ENCODE data around the gene BANF1. TPM values are rescaled to one million over a fixed set of nuclear protein-coding genes. Genes with fewer than 3 reads are reported as not detected.

BANF1 gene
- total and polyA plus RNA-seq, 2 donors (not counting 1 experiment from before 2014, with no cell fraction given) = 74.3 to 99.3 TPM

GRCh38 chr11:66015454-66015881 lies 13.2 kb downstream of the BANF1 start:
- 97% methylated on average over 6 of the region's 7 CpGs for WGBS (ENCODE audit: insufficient coverage)
- Mint-ChIP-seq H3K27ac (no peak overlapping the region), H3K4me3 (no peak overlapping the region), H3K27me3 (peaks cover 4% of the 10 kb centered on the region), H3K4me1 (peaks cover 2% of the 10 kb centered on the region), H3K9me3 (ENCODE audit: insufficient read depth) (no peaks in the 10 kb centered on the region)
- Histone ChIP-seq H3K4me3 (ENCODE audit: control extremely low read depth in 1 of 5, extremely low read depth in 1 of 5, insufficient read depth in 1 of 5, low read depth in 2 of 5, low read length in 4 of 5) (no peak overlapping the region), H3K9me3 (ENCODE audit: control extremely low read depth in 1 of 3, control insufficient read depth in 2 of 3, insufficient read depth in 1 of 3, low read length in 2 of 3) (peaks cover 0 to 12% (median 0%) of the 10 kb centered on the region in 3 donors), H3K27ac (ENCODE audit: low read length in 2 of 2) (no peak overlapping the region), H3K27me3 (replicated peaks in 1 of 4; ENCODE audit: control extremely low read depth in 1 of 4, control insufficient read depth in 3 of 4, insufficient read depth in 4 of 4, low read length in 3 of 4) (peaks cover 0 to 29% (median 12%) of the 10 kb centered on the region in 4 experiments), H3K4me1 (ENCODE audit: control insufficient read depth in 2 of 2, insufficient read depth in 2 of 2, low read length in 2 of 2) (peaks cover 11 to 13% of the 10 kb centered on the region in 2 donors), H3K36me3 (replicated peaks in 1 of 2; ENCODE audit: control extremely low read depth in 1 of 2, control insufficient read depth in 1 of 2, extremely low read depth in 1 of 2, insufficient read depth in 2 of 2, low read length in 1 of 2) (no peaks in the 10 kb centered on the region), H3K9ac (ENCODE audit: low read length) (no peak overlapping the region), H3K79me2 (ENCODE audit: control insufficient read depth, insufficient read depth, low read length) (no peaks in the 10 kb centered on the region), H4K20me1 (ENCODE audit: control insufficient read depth, insufficient read depth, low read length, poor library complexity, severe bottlenecking) (no peaks in the 10 kb centered on the region), H3K4me2 (replicated peaks; ENCODE audit: low read depth, low read length, poor library complexity, severe bottlenecking) (no peak overlapping the region), H2AFZ (ENCODE audit: insufficient read depth, low read depth, low read length, poor library complexity, severe bottlenecking) (no peak overlapping the region)
- ATAC-seq (ENCODE audit: low read depth) = no peak
- POLR2A ChIA-PET = interaction anchor here (0.7 kb wide), 1 partner anchor 303 kb away, joined by 3 read pairs; no protein-coding TSS in a partner anchor
- no peak for DNase-seq
- TF ChIP-seq EZH2 (IDR thresholded peaks at IDR 0.05; ENCODE audit: borderline replicate concordance, insufficient read depth, low read depth, low read length, poor library complexity, severe bottlenecking) = no peak
- no peak for TF ChIP-seq CTCF (IDR thresholded peaks at IDR 0.05)
- intact Hi-C loops (cut with micrococcal nuclease) = no loop called here
- CTCF ChIA-PET = no interaction called here

GRCh38 chr11:66015936-66016792 lies 13.9 kb downstream of the BANF1 start:
- POLR2A ChIA-PET = interaction anchor here (0.7 kb wide), 1 partner anchor 304 kb away, joined by 3 read pairs; no protein-coding TSS in a partner anchor
- no peaks in the 10 kb centered on the region for H3K36me3 ChIP-seq (replicated peaks in 1 of 2; ENCODE audit: control extremely low read depth in 1 of 2, control insufficient read depth in 1 of 2, extremely low read depth in 1 of 2, insufficient read depth in 2 of 2, low read length in 1 of 2)
- peaks cover 0 to 28% (median 12%) of the 10 kb centered on the region in 4 experiments for H3K27me3 ChIP-seq (replicated peaks in 1 of 4; ENCODE audit: control extremely low read depth in 1 of 4, control insufficient read depth in 3 of 4, insufficient read depth in 4 of 4, low read length in 3 of 4)
- peaks cover 2% of the 10 kb centered on the region for H3K4me1 Mint-ChIP-seq
- DNase-seq (no peak), ATAC-seq (ENCODE audit: low read depth) (no peak)
- H3K27ac ChIP-seq (ENCODE audit: low read length in 2 of 2) = no peak overlapping the region
- no peak overlapping the region for H3K4me3 Mint-ChIP-seq
- intact Hi-C loops (cut with micrococcal nuclease) = no loop called here
- no peaks in the 10 kb centered on the region for H4K20me1 ChIP-seq (ENCODE audit: control insufficient read depth, insufficient read depth, low read length, poor library complexity, severe bottlenecking)
- no peak overlapping the region for H3K4me3 ChIP-seq (ENCODE audit: control extremely low read depth in 1 of 5, extremely low read depth in 1 of 5, insufficient read depth in 1 of 5, low read depth in 2 of 5, low read length in 4 of 5)
- no peak overlapping the region for H3K9ac ChIP-seq (ENCODE audit: low read length)
- WGBS (ENCODE audit: insufficient coverage) = 94% methylated on average over 15 of the region's 18 CpGs
- H3K4me1 ChIP-seq (ENCODE audit: control insufficient read depth in 2 of 2, insufficient read depth in 2 of 2, low read length in 2 of 2) = peaks cover 11 to 13% of the 10 kb centered on the region in 2 donors
- H3K79me2 ChIP-seq (ENCODE audit: control insufficient read depth, insufficient read depth, low read length) = no peaks in the 10 kb centered on the region
- no peak overlapping the region for H2AFZ ChIP-seq (ENCODE audit: insufficient read depth, low read depth, low read length, poor library complexity, severe bottlenecking)
- H3K27ac Mint-ChIP-seq = no peak overlapping the region
- peaks cover 3% of the 10 kb centered on the region for H3K27me3 Mint-ChIP-seq
- CTCF ChIA-PET = no interaction called here
- H3K9me3 ChIP-seq (ENCODE audit: control extremely low read depth in 1 of 3, control insufficient read depth in 2 of 3, insufficient read depth in 1 of 3, low read length in 2 of 3) = peaks cover 0 to 12% (median 0%) of the 10 kb centered on the region in 3 donors
- H3K4me2 ChIP-seq (replicated peaks; ENCODE audit: low read depth, low read length, poor library complexity, severe bottlenecking) = no peak overlapping the region
- TF ChIP-seq EZH2 (IDR thresholded peaks at IDR 0.05; ENCODE audit: borderline replicate concordance, insufficient read depth, low read depth, low read length, poor library complexity, severe bottlenecking) (no peak), CTCF (IDR thresholded peaks at IDR 0.05) (no peak)
- no peaks in the 10 kb centered on the region for H3K9me3 Mint-ChIP-seq (ENCODE audit: insufficient read depth)
